GM23248 (cell line): ENCODE data around the gene PPOX. TPM values are rescaled to one million over a fixed set of nuclear protein-coding genes. Genes with fewer than 3 reads are reported as not detected.

Experiments used
- DNase-seq: peaks from one replicate; pipeline ENCODE4 v3.0.0-alpha.2; 2015
- H2AFZ ChIP-seq: fragments of 200-600 bp; sonication (generic); 2 replicates; pipeline ENCODE4 v1.6.1; 2016; ENCODE audit warnings: antibody characterized with exemption
- H3F3A ChIP-seq: fragments of 200-600 bp; sonication (generic); 2 replicates; pipeline ENCODE4 v1.6.1; 2016; ENCODE audit warnings: mild to moderate bottlenecking, antibody characterized with exemption, mixed run types; ENCODE audit not compliant: insufficient read depth
- H3K27ac ChIP-seq: fragments of 200-600 bp; sonication (generic); 2 replicates; pipeline ENCODE4 v1.5.1; 2016; ENCODE audit warnings: mild to moderate bottlenecking
- H3K27me3 ChIP-seq: fragments of 200-600 bp; sonication (generic); replicated peaks from 2 replicates; pipeline ENCODE4 v1.6.1; 2016; ENCODE audit warnings: mild to moderate bottlenecking; ENCODE audit not compliant: insufficient read depth
- H3K36me3 ChIP-seq: fragments of 200-600 bp; sonication (generic); 2 replicates; pipeline ENCODE4 v1.6.1; 2016; ENCODE audit warnings: low read depth, mild to moderate bottlenecking
- H3K4me1 ChIP-seq: fragments of 200-600 bp; sonication (generic); 2 replicates; pipeline ENCODE4 v1.6.1; 2016; ENCODE audit warnings: mild to moderate bottlenecking; ENCODE audit not compliant: insufficient read depth
- H3K4me2 ChIP-seq: fragments of 200-600 bp; sonication (generic); one replicate; pipeline ENCODE4 v1.6.1; 2016; ENCODE audit warnings: mild to moderate bottlenecking; ENCODE audit not compliant: unreplicated experiment
- H3K4me3 ChIP-seq: fragments of 200-600 bp; sonication (generic); 2 replicates; pipeline ENCODE4 v1.5.1; 2016; ENCODE audit warnings: mild to moderate bottlenecking
- H3K79me2 ChIP-seq: fragments of 200-600 bp; sonication (generic); 2 replicates; pipeline ENCODE4 v1.6.1; 2016; ENCODE audit warnings: mild to moderate bottlenecking; ENCODE audit not compliant: insufficient read depth
- H3K9ac ChIP-seq: fragments of 200-600 bp; sonication (generic); 2 replicates; pipeline ENCODE4 v1.6.1; 2016; ENCODE audit warnings: mild to moderate bottlenecking
- H3K9me2 ChIP-seq: fragments of 200-600 bp; sonication (generic); 2 replicates; pipeline ENCODE4 v1.6.1; 2016; ENCODE audit warnings: mixed run types, mild to moderate bottlenecking, moderate library complexity; ENCODE audit not compliant: insufficient read depth
- H3K9me3 ChIP-seq: fragments of 200-600 bp; sonication (generic); one replicate; pipeline ENCODE4 v1.6.1; 2017; ENCODE audit warnings: low read depth
- H4K20me1 ChIP-seq: fragments of 200-600 bp; sonication (generic); 2 replicates; pipeline ENCODE4 v1.6.0; 2016; ENCODE audit not compliant: insufficient read depth
- EZH2 ChIP-seq: fragments of 200-600 bp; sonication (generic); IDR thresholded peaks from 2 replicates; pipeline ENCODE4 v1.6.1; 2018; ENCODE audit warnings: antibody characterized with exemption, mild to moderate bottlenecking; ENCODE audit not compliant: insufficient read depth, poor library complexity, severe bottlenecking
- EZH2phosphoT487 ChIP-seq: fragments of 200-600 bp; sonication (generic); IDR thresholded peaks from 2 replicates; pipeline ENCODE4 v1.6.1; 2018; ENCODE audit warnings: antibody characterized with exemption, moderate library complexity, mild to moderate bottlenecking, low read depth; ENCODE audit not compliant: insufficient read depth
- WGBS, 2 experiments: methylation state at CpG; one replicate each; pipeline ENCODE4 v1.1.6; 2015 to 2017; ENCODE audit warnings: low lambda C conversion rate in 2 of 2, low coverage in 1 of 2; ENCODE audit errors: missing lambda C conversion rate in 2 of 2; 5-methylcytosine and 5-hydroxymethylcytosine counted together
- in situ Hi-C: fragments of 300-500 bp; cut with MboI; formaldehyde crosslinking; loops from 2 replicates; pipeline ENCODE4 v1.15.0; 2020
- polyA plus RNA-seq: library from polyadenylated mRNA; unstranded; fragments of >200 nt; fragmentation: Nextera tagmentation; extraction: Ambion mirVana; gene quantifications from 2 replicates; pipeline ENCODE4 v1.2.1, GENCODE V29; 2016
- total RNA-seq: library from RNA; depleted of rRNA; stranded (reverse); fragments of >200 nt; shearing (Covaris generic); gene quantifications from 2 replicates; pipeline ENCODE4 v1.2.3, GENCODE V29; 2014

PPOX gene
- total and polyA plus RNA-seq, 2 experiments from 2014 or later: 18.8 to 21.5 TPM

DNA sequence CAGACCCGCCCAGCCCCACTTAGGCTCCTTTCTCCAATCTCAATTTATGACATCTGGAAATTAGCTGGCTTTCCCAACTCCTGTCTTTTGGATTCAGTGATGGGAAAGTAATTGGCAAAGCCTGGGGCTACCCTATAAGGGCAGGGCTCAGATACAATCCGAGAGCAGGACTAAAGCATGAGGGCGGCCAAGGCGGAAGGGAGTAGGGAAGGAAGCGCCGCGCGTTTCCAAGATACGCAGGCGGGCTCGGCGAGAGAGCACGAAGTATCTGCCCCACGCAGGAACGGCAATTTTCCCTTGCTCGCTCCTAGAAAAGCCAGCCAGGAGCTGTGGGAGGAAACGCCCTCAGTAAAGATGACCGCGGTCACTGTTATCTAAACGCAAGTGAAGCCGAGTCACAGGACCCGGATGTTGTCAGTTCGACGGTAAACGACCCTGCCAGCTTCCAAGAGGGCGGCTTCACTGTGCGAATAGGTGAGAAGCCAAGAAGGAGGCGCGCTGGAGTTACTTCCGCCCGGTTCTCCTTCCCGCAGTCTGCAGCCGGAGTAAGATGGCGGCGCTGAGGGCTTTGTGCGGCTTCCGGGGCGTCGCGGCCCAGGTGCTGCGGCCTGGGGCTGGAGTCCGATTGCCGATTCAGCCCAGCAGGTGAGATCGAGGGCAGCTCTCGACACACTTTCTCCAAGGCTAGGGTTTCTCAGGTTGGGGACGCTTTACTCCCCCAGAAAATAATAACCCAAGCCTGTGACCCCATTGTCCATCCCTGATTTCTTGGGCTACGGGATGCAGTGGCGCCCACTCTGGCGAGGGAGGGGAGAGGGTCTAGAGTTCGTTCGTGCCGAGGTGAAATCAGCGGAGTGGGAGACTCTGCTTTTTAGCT, 35.8 kb downstream of the PPOX start, which contains the start of gene NDUFS2:
Gene NDUFS2, plus strand, starts transcription at position 532 of the 877 bp plus-strand sequence. Its CDS starts 19 bp downstream, at position 551.
- Histone ChIP-seq H3K9ac (peak within 1 kb of the TSS; percentile 90), H3K36me3 (peaks cover 14% of the 10 kb centered on the region; the same call in 1 of the 2 replicates), H4K20me1 (no peaks in the 10 kb centered on the region), H3K27ac (peak within 1 kb of the TSS; percentile 97), H3K9me2 (no peaks in the 10 kb centered on the region), H3K79me2 (peaks cover 56% of the 10 kb centered on the region), H3K4me2 (peak within 1 kb of the TSS; percentile 87), H3K27me3 (no peaks in the 10 kb centered on the region), H3K4me3 (peak within 1 kb of the TSS; percentile 91), H2AFZ (peak within 1 kb of the TSS; percentile 74), H3K4me1 (peaks cover 46% of the 10 kb centered on the region), H3F3A (peaks cover 42% of the 10 kb centered on the region), H3K9me3 (no peaks in the 10 kb centered on the region)
- no peak for TF ChIP-seq EZH2phosphoT487
- TF ChIP-seq EZH2: no peak
- in situ Hi-C loops: no loop called here
- peak; percentile 100 for DNase-seq
- WGBS, 2 experiments: 1% methylated on average over 53 of the region's 53 CpGs

DNA sequence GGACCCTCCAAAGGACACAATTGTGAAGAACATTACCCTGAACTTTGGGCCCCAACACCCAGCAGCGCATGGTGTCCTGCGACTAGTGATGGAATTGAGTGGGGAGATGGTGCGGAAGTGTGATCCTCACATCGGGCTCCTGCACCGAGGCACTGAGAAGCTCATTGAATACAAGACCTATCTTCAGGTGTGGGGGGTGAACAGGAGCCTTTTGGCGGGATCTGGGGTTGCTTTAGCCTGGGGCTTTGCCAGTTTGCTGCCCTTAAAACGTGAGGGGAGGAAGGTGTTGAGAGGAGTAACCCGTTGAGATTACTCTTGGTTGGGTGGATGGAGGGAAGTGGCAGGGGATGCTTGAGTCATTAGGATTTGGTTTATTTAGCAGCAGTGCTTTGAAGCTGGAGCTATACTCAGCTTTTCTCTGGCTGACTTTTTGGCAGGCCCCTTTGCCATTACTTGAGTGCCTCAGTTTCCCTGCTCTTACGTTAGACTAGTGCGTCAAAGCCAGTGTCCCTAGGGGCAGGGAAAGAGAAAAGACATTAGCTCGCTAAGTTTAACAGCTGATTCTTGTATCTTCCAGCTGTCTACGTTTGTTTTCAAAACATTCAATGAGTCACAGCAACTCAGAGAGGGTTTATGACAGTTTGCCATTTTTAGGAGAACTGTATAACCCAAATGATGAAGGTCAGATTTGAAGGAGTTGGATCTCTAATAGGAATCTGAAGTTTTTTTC, 40.4 kb downstream of the PPOX start:
- H3K4me2 ChIP-seq: no peak overlapping the region
- no peak overlapping the region for H2AFZ ChIP-seq
- no peaks in the 10 kb centered on the region for H3K9me3 ChIP-seq
- H3K27me3 ChIP-seq: no peaks in the 10 kb centered on the region
- no peak overlapping the region for H3K9ac ChIP-seq
- no peak overlapping the region for H3K4me3 ChIP-seq
- no peaks in the 10 kb centered on the region for H4K20me1 ChIP-seq
- in situ Hi-C loops: no loop called here
- peaks cover 18% of the 10 kb centered on the region for H3K4me1 ChIP-seq
- TF ChIP-seq EZH2phosphoT487 (no peak), EZH2 (no peak)
- H3K27ac ChIP-seq: no peak overlapping the region; the same call in 1 of the 2 replicates
- 75 to 80% methylated on average over 12 of the region's 12 CpGs for WGBS, 2 experiments
- no peaks in the 10 kb centered on the region for H3K9me2 ChIP-seq
- H3K36me3 ChIP-seq: peaks cover 46% of the 10 kb centered on the region
- peak; percentile 49 for DNase-seq
- H3K79me2 ChIP-seq: peaks cover 63% of the 10 kb centered on the region
- peaks cover 19% of the 10 kb centered on the region for H3F3A ChIP-seq

DNA sequence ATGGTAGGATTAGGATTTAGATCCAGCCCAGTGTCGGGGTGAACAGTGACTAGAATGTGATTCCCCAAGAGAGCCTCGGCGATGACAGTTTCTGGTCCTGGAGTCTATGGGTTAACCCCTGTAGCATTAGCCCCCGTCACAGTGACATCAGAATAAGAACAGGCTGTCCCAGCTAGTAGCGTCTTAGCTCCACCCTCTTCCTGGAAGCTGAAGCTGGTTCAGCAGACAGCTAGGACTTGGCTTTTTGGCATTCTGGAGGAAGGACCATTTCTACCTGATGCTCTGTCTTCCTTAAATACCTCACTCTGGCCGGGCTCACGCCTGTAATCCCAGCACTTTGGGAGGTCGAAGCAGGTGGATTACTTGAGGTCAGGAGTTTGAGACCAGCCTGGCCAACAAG, 40.9 kb downstream of the PPOX start:
- in situ Hi-C loops: no loop called here
- no peaks in the 10 kb centered on the region for H3K27me3 ChIP-seq

DNA sequence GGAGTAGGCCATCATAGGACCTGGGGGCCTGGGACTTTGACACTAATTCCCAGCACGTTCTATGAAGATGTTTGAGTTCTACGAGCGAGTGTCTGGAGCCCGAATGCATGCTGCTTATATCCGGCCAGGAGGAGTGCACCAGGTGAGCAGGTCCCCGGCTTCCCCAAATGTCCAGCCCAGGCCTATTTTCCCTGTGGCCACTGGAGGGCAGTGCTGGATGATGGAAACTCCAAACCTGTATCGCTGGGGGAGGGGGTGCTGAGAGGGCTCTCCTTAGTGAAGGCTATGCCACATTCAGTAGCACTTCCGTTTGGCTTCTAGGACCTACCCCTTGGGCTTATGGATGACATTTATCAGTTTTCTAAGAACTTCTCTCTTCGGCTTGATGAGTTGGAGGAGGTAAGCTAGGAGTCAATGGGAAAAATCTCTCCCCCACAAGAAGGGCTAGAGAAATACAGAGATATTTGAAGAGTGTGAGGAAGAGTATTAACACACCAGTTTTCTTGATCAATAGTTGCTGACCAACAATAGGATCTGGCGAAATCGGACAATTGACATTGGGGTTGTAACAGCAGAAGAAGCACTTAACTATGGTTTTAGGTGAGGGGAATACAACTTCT, 43.7 kb downstream of the PPOX start:
- in situ Hi-C loops: no loop called here
- peak; percentile 89 for DNase-seq
- no peaks in the 10 kb centered on the region for H3K9me3 ChIP-seq
- TF ChIP-seq EZH2 (no peak), EZH2phosphoT487 (no peak)
- H3K79me2 ChIP-seq: peaks cover 37% of the 10 kb centered on the region
- no peaks in the 10 kb centered on the region for H4K20me1 ChIP-seq
- no peak overlapping the region for H3K4me3 ChIP-seq
- H3K4me1 ChIP-seq: 0 out of 2 replicates have a peak, but pooled peaks cover 4% of the 10 kb centered on the region
- no peak overlapping the region for H3K4me2 ChIP-seq
- peaks cover 64% of the 10 kb centered on the region for H3K36me3 ChIP-seq
- no peak overlapping the region for H2AFZ ChIP-seq
- no peaks in the 10 kb centered on the region for H3K9me2 ChIP-seq
- no peak overlapping the region for H3K9ac ChIP-seq
- no peaks in the 10 kb centered on the region for H3K27me3 ChIP-seq
- H3K27ac ChIP-seq: no peak overlapping the region
- H3F3A ChIP-seq: peaks cover 25% of the 10 kb centered on the region
- whole genome bisulfite sequencing, 2 experiments: 24 to 27% methylated on average over 11 of the region's 11 CpGs

More for the DNA sequence above, 40.9 kb downstream of the PPOX start:
- H3K79me2 ChIP-seq: peaks cover 65% of the 10 kb centered on the region
- no peak overlapping the region for H2AFZ ChIP-seq
- no peaks in the 10 kb centered on the region for H3K9me3 ChIP-seq
- peaks cover 52% of the 10 kb centered on the region for H3K36me3 ChIP-seq
- no peak for TF ChIP-seq EZH2
- no peak for TF ChIP-seq EZH2phosphoT487
- DNase-seq: no peak
- H3F3A ChIP-seq: peaks cover 16% of the 10 kb centered on the region
- peaks cover 15% of the 10 kb centered on the region for H3K4me1 ChIP-seq
- no peaks in the 10 kb centered on the region for H4K20me1 ChIP-seq
- no peak overlapping the region for H3K9ac ChIP-seq
- no peak overlapping the region for H3K4me2 ChIP-seq
- H3K4me3 ChIP-seq: no peak overlapping the region
- H3K9me2 ChIP-seq: no peaks in the 10 kb centered on the region
- WGBS, 2 experiments: 78 to 83% methylated on average over 8 of the region's 8 CpGs
- H3K27ac ChIP-seq: no peak overlapping the region
